H1 (cell line): ENCODE measurements around the gene SLC39A6. TPM values are rescaled to one million over a fixed set of nuclear protein-coding genes. Genes with fewer than 3 reads are reported as not detected.

Experiments
- CREB1 ChIP-seq: IDR thresholded peaks from 2 replicates; pipeline ENCODE4 v1.6.1; 2012; ENCODE audit warnings: inconsistent platforms
- E2F6 ChIP-seq: IDR thresholded peaks from 2 replicates; pipeline ENCODE4 v1.6.1; 2012; ENCODE audit warnings: inconsistent platforms
- GABPA ChIP-seq: IDR thresholded peaks from 2 replicates; pipeline ENCODE4 v1.6.1; 2011; ENCODE audit warnings: mild to moderate bottlenecking, low read length, moderate library complexity, borderline replicate concordance; ENCODE audit not compliant: insufficient read depth
- KDM4A ChIP-seq: IDR thresholded peaks from one replicate; pipeline ENCODE4 v1.7.1; 2012; ENCODE audit warnings: low read depth, mild to moderate bottlenecking, moderate library complexity, low read length, inconsistent platforms; ENCODE audit not compliant: severe bottlenecking
- NRF1 ChIP-seq: IDR thresholded peaks from 2 replicates; pipeline ENCODE4 v1.6.1; 2011; ENCODE audit warnings: mild to moderate bottlenecking, low read depth, low read length, improper control_type of control experiment
- POU5F1 ChIP-seq: IDR thresholded peaks from 2 replicates; pipeline ENCODE4 v1.6.1; 2011; ENCODE audit warnings: low read depth, mild to moderate bottlenecking, low read length, moderate library complexity
- RNF2 ChIP-seq: fragments of 200-900, 300-1000 bp; sonication (generic); IDR thresholded peaks from 2 replicates; pipeline ENCODE4 v1.7.1; 2016; ENCODE audit warnings: borderline replicate concordance, low read depth, mild to moderate bottlenecking, antibody characterized with exemption, low read length; ENCODE audit not compliant: poor library complexity, severe bottlenecking; ENCODE audit errors: missing control alignments
- SIRT6 ChIP-seq: IDR thresholded peaks from one replicate; pipeline ENCODE4 v1.7.1; 2012; ENCODE audit warnings: low read length, inconsistent platforms
- SIX5 ChIP-seq: IDR thresholded peaks from 2 replicates; pipeline ENCODE4 v1.6.1; 2011; ENCODE audit warnings: mild to moderate bottlenecking, low read depth, low read length
- YY1 ChIP-seq: IDR thresholded peaks from 2 replicates; pipeline ENCODE4 v1.6.1; 2011; ENCODE audit warnings: low read depth, mild to moderate bottlenecking, low read length
- polyA plus RNA-seq, 7 experiments: library from polyadenylated mRNA; depleted of rRNA in 3 of 7; stranded (reverse) in 5 of 7; unstranded in 2 of 7; fragments of >200 nt in 5 of 7; fragments of 200-250 nt in 2 of 7; gene quantifications; 1 replicate in 5 of 7; 2 replicates in 1 of 7; 4 replicates in 1 of 7; pipeline versions ENCODE4 v1.2.1 to v1.2.3, GENCODE V29; 2011 to 2013; ENCODE audit warnings: missing spikeins in 2 of 7, mixed read lengths in 2 of 7
- total RNA-seq: library from RNA; stranded (reverse); fragmentation: NEBNext Ultra II Directional; extraction: Animal tissue kit (Norgen Biotek cat#: 25700); gene quantifications from 2 replicates; pipeline ENCODE4 v1.2.1, GENCODE V29; 2021

Gene SLC39A6
- total and polyA plus RNA-seq, 2 of the 8 experiments (the other 6 are each of a cell fraction or from before 2014, with no cell fraction given) = 36.8 to 55.4 TPM

GRCh38 chr18:36089001-36089400, 40.1 kb downstream of the SLC39A6 start (continued):
- TF ChIP-seq E2F6 (no peak), KDM4A (no peak), POU5F1 (no peak), CREB1 (no peak), GABPA (no peak), NRF1 (no peak), SIRT6 (no peak), YY1 (no peak), SIX5 (no peak), RNF2 (no peak)
- TF ChIP-seq, all 59 proteins: peak for 0
